ENCODE data around the gene PAGE2B. TPM values are rescaled to one million over a fixed set of nuclear protein-coding genes. Genes with fewer than 3 reads are reported as not detected.
A peak's percentile ranks its signal among the peaks of the same experiment; 100 is the strongest.

Gene PAGE2B
- total and polyA plus RNA-seq, 9 of the 15 experiments (the other 6 are each of a cell fraction or from before 2014, with no cell fraction given): 1.8 to 36.0 (median 16.5) TPM

DNA sequence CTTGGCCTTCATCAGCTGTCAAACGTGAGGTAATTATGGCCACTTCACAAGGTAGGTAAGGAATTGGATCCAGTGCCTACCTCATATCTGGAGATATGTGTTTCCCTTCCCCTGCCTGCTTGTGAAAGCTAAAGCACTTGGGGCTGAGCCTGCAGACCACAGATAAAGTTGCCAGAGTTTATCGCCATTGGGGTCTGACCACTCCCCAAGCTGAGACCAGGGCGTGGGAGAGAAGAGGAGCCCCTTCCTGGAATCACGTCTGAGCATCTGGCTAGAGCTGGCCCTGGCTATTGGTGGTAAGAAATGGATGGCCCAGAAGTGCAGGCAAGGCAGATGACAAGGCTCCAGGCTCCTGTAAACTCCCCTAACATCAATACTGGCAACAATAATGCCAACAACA, 46.8 kb upstream of the PAGE2B start (continued):
- no peak for TF ChIP-seq SP1 (CRISPR knock-in tag; IDR thresholded peaks at IDR 0.05)
- TF ChIP-seq NFE2 (IDR thresholded peaks at IDR 0.05; ENCODE audit: low read depth): no peak
- TF ChIP-seq FOXA1 (IDR thresholded peaks at IDR 0.05; ENCODE audit: borderline replicate concordance): no peak
- TF ChIP-seq ZNF23 (CRISPR knock-in tag; IDR thresholded peaks at IDR 0.05): no peak
- TF ChIP-seq, protein P1, sequence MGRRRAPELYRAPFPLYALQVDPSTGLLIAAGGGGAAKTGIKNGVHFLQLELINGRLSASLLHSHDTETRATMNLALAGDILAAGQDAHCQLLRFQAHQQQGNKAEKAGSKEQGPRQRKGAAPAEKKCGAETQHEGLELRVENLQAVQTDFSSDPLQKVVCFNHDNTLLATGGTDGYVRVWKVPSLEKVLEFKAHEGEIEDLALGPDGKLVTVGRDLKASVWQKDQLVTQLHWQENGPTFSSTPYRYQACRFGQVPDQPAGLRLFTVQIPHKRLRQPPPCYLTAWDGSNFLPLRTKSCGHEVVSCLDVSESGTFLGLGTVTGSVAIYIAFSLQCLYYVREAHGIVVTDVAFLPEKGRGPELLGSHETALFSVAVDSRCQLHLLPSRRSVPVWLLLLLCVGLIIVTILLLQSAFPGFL (CRISPR knock-in tag; IDR thresholded peaks at IDR 0.05): no peak
- TF ChIP-seq MAFK (IDR thresholded peaks at IDR 0.05; ENCODE audit: low read length): no peak
- TF ChIP-seq YY1 (IDR thresholded peaks at IDR 0.05; ENCODE audit: borderline replicate concordance in 1 of 3, control insufficient read depth in 1 of 3, extremely low read depth in 1 of 3, insufficient read depth in 3 of 3, insufficient read length in 1 of 3, insufficient replicate concordance in 2 of 3, low read depth in 1 of 3, low read length in 2 of 3): peak in 1 of 3 experiments; percentile 6
- TF ChIP-seq, protein P2, sequence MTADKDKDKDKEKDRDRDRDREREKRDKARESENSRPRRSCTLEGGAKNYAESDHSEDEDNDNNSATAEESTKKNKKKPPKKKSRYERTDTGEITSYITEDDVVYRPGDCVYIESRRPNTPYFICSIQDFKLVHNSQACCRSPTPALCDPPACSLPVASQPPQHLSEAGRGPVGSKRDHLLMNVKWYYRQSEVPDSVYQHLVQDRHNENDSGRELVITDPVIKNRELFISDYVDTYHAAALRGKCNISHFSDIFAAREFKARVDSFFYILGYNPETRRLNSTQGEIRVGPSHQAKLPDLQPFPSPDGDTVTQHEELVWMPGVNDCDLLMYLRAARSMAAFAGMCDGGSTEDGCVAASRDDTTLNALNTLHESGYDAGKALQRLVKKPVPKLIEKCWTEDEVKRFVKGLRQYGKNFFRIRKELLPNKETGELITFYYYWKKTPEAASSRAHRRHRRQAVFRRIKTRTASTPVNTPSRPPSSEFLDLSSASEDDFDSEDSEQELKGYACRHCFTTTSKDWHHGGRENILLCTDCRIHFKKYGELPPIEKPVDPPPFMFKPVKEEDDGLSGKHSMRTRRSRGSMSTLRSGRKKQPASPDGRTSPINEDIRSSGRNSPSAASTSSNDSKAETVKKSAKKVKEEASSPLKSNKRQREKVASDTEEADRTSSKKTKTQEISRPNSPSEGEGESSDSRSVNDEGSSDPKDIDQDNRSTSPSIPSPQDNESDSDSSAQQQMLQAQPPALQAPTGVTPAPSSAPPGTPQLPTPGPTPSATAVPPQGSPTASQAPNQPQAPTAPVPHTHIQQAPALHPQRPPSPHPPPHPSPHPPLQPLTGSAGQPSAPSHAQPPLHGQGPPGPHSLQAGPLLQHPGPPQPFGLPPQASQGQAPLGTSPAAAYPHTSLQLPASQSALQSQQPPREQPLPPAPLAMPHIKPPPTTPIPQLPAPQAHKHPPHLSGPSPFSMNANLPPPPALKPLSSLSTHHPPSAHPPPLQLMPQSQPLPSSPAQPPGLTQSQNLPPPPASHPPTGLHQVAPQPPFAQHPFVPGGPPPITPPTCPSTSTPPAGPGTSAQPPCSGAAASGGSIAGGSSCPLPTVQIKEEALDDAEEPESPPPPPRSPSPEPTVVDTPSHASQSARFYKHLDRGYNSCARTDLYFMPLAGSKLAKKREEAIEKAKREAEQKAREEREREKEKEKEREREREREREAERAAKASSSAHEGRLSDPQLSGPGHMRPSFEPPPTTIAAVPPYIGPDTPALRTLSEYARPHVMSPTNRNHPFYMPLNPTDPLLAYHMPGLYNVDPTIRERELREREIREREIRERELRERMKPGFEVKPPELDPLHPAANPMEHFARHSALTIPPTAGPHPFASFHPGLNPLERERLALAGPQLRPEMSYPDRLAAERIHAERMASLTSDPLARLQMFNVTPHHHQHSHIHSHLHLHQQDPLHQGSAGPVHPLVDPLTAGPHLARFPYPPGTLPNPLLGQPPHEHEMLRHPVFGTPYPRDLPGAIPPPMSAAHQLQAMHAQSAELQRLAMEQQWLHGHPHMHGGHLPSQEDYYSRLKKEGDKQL (CRISPR knock-in tag; IDR thresholded peaks at IDR 0.05; ENCODE audit: borderline replicate concordance): no peak
- no peak for TF ChIP-seq RB1 (IDR thresholded peaks at IDR 0.05; ENCODE audit: low read depth)
- TF ChIP-seq, protein P3, sequence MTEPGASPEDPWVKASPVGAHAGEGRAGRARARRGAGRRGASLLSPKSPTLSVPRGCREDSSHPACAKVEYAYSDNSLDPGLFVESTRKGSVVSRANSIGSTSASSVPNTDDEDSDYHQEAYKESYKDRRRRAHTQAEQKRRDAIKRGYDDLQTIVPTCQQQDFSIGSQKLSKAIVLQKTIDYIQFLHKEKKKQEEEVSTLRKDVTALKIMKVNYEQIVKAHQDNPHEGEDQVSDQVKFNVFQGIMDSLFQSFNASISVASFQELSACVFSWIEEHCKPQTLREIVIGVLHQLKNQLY (CRISPR knock-in tag; conservative IDR thresholded peaks at IDR 0.05): no peak
- TF ChIP-seq KAT7 (CRISPR knock-in tag; IDR thresholded peaks at IDR 0.05; ENCODE audit: borderline replicate concordance): no peak
- TF ChIP-seq CREBBP (IDR thresholded peaks at IDR 0.05; ENCODE audit: low read depth, low read length): no peak
- TF ChIP-seq SMAD2 (IDR thresholded peaks at IDR 0.05; ENCODE audit: low read depth, low read length): no peak
- peak; percentile 90 for TF ChIP-seq GATA2 (CRISPR knock-in tag; IDR thresholded peaks at IDR 0.05)
- TF ChIP-seq COPS2 (conservative IDR thresholded peaks at IDR 0.05): no peak
- no peak for TF ChIP-seq CHD1 (IDR thresholded peaks at IDR 0.05; ENCODE audit: low read length)
- TF ChIP-seq SIX5 (IDR thresholded peaks at IDR 0.05; ENCODE audit: borderline replicate concordance in 1 of 2, insufficient read depth in 1 of 2, low read depth in 1 of 2, low read length in 2 of 2): no peak
- no peak for TF ChIP-seq CBX8 (IDR thresholded peaks at IDR 0.05; ENCODE audit: borderline replicate concordance, extremely low read depth, low read depth, low read length, poor library complexity, severe bottlenecking)
- TF ChIP-seq, protein P4, sequence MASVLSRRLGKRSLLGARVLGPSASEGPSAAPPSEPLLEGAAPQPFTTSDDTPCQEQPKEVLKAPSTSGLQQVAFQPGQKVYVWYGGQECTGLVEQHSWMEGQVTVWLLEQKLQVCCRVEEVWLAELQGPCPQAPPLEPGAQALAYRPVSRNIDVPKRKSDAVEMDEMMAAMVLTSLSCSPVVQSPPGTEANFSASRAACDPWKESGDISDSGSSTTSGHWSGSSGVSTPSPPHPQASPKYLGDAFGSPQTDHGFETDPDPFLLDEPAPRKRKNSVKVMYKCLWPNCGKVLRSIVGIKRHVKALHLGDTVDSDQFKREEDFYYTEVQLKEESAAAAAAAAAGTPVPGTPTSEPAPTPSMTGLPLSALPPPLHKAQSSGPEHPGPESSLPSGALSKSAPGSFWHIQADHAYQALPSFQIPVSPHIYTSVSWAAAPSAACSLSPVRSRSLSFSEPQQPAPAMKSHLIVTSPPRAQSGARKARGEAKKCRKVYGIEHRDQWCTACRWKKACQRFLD (CRISPR knock-in tag; IDR thresholded peaks at IDR 0.05): 0 out of 2 replicates have a peak, but pooled peaks have one; percentile 50
